Stimulated activated CD4-positive, alpha-beta T cell treated with anti-CD3 and anti-CD28 coated beads, Interleukin-4, amount 100 ng/mL, for 24 hours (primary cell): ENCODE measurements around the gene PLEKHA6.

Experiments used
- DNase-seq: peaks from one replicate; pipeline ENCODE4 v3.0.0-alpha.2; 2020

The PLEKHA6 gene

GRCh38 chr1:204176049-204176448, 183.7 kb downstream of the PLEKHA6 start:
- DNase-seq = no peak

- no peak for DNase-seq
These were observed 184.8 kb downstream of the PLEKHA6 start for GRCh38 chr1:204174958-204175357.

GRCh38 chr1:204172404-204173029, 187.2 kb downstream of the PLEKHA6 start:
- DNase-seq = no peak

- no peak for DNase-seq
These were observed 188.0 kb downstream of the PLEKHA6 start for GRCh38 chr1:204171751-204172178.

GRCh38 chr1:204170494-204171155, 189.1 kb downstream of the PLEKHA6 start:
- DNase-seq = no peak

GRCh38 chr1:204169858-204170257, 189.9 kb downstream of the PLEKHA6 start:
- no peak for DNase-seq
